Endodermal cell (in vitro differentiated cells): ENCODE measurements around the gene SUPT7L. TPM values are rescaled to one million over a fixed set of nuclear protein-coding genes. Genes with fewer than 3 reads are reported as not detected.

Experiments used
- DNase-seq: peaks from one replicate; pipeline ENCODE4 v3.0.0-alpha.2; 2017
- H3K27ac ChIP-seq: 2 replicates; pipeline ENCODE4 v1.5.1; 2013; ENCODE audit warnings: mild to moderate bottlenecking, low read depth, low read length, moderate library complexity
- H3K27me3 ChIP-seq: 2 replicates; pipeline ENCODE4 v1.6.1; 2013; ENCODE audit warnings: mild to moderate bottlenecking, low read length, moderate library complexity; ENCODE audit not compliant: insufficient read depth, control insufficient read depth, poor library complexity, severe bottlenecking
- H3K36me3 ChIP-seq: 2 replicates; pipeline ENCODE4 v1.7.0; 2013; ENCODE audit warnings: mild to moderate bottlenecking, low read length, moderate library complexity; ENCODE audit not compliant: control insufficient read depth, insufficient read depth
- H3K4me1 ChIP-seq: one replicate; pipeline ENCODE4 v1.7.0; 2013; ENCODE audit warnings: low read length; ENCODE audit not compliant: control insufficient read depth, insufficient read depth
- H3K4me3 ChIP-seq: 2 replicates; pipeline ENCODE4 v1.5.1; 2013; ENCODE audit warnings: mild to moderate bottlenecking, low read length, moderate library complexity
- H3K9ac ChIP-seq: 2 replicates; pipeline ENCODE4 v1.6.1; 2013; ENCODE audit warnings: mild to moderate bottlenecking, low read length, moderate library complexity; ENCODE audit not compliant: poor library complexity, severe bottlenecking; ENCODE audit errors: extremely low read depth
- H3K9me3 ChIP-seq: 2 replicates; pipeline ENCODE4 v1.6.1; 2013; ENCODE audit warnings: mild to moderate bottlenecking, low read length, moderate library complexity; ENCODE audit not compliant: control insufficient read depth
- H3K27ac Mint-ChIP-seq: 2 replicates; pipeline ENCODE4 v1.8.0; 2020; ENCODE audit warnings: mixed read lengths
- H3K27me3 Mint-ChIP-seq: 2 replicates; pipeline ENCODE4 v1.8.0; 2021; ENCODE audit warnings: mild to moderate bottlenecking, mixed read lengths; ENCODE audit not compliant: insufficient read depth
- H3K36me3 Mint-ChIP-seq: 2 replicates; pipeline ENCODE4 v1.8.0; 2020; ENCODE audit warnings: low read depth, mixed read lengths
- H3K4me1 Mint-ChIP-seq: 2 replicates; pipeline ENCODE4 v1.8.0; 2020; ENCODE audit warnings: mixed read lengths
- H3K4me3 Mint-ChIP-seq: 2 replicates; pipeline ENCODE4 v1.8.0; 2020; ENCODE audit warnings: mild to moderate bottlenecking, moderate library complexity, mixed read lengths
- H3K9me3 Mint-ChIP-seq: 2 replicates; pipeline ENCODE4 v1.8.0; 2020; ENCODE audit warnings: mild to moderate bottlenecking, mixed read lengths
- WGBS, 2 experiments: methylation state at CpG; one replicate each; pipeline versions ENCODE4 v1.1.5 to v1.1.7; 2013; ENCODE audit warnings: missing lambda C conversion rate in 2 of 2, mixed read lengths in 1 of 2; ENCODE audit not compliant: insufficient coverage in 1 of 2, insufficient read length in 1 of 2; 5-methylcytosine and 5-hydroxymethylcytosine counted together
- total RNA-seq, 2 donors: library from RNA; stranded (reverse); fragmentation: NEBNext Ultra II Directional in 1 of 2; extraction: Animal tissue kit (Norgen Biotek cat#: 25700) in 1 of 2; gene quantifications; 2 replicates in 1 of 2; 3 replicates in 1 of 2; pipeline ENCODE4 v1.2.1, GENCODE V29; 2021
- TF ChIP-seq, protein P1 (sequence below): fragments of 200-600 bp; sonication (generic); conservative IDR thresholded peaks from 2 replicates; pipeline ENCODE4 v1.5.0; 2021; ENCODE audit warnings: antibody characterized with exemption, mild to moderate bottlenecking

SUPT7L gene
- total RNA-seq, 2 donors from 2014 or later = 43.3 to 43.9 TPM

DNA sequence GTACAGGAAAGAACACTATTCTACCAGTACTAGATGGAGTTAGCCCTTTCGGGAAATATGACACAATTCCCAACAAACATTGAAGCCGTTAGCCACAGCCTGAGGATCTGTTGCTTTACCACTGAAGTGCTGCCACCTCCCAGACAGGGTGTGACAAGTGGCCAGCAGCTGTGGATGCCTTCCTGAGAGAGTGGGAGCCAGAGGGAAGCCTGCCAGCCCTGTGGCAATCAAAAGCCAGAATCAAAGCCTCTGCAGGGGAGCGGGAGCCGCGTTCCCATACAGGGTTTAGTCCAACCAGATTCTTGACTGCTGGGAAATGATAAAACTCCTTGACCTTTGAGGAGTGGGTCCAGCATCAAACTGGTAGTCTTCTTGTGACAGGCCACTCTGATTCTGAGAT is 38.3 kb upstream of the SUPT7L start:
- no peaks in the 10 kb centered on the region for H3K9me3 ChIP-seq
- H3K36me3 Mint-ChIP-seq = peaks cover 13% of the 10 kb centered on the region
- no peak overlapping the region for H3K4me3 Mint-ChIP-seq
- 67 to 85% methylated on average over 4 to 5 of the region's 5 CpGs for WGBS, 2 experiments
- TF ChIP-seq, protein P1, sequence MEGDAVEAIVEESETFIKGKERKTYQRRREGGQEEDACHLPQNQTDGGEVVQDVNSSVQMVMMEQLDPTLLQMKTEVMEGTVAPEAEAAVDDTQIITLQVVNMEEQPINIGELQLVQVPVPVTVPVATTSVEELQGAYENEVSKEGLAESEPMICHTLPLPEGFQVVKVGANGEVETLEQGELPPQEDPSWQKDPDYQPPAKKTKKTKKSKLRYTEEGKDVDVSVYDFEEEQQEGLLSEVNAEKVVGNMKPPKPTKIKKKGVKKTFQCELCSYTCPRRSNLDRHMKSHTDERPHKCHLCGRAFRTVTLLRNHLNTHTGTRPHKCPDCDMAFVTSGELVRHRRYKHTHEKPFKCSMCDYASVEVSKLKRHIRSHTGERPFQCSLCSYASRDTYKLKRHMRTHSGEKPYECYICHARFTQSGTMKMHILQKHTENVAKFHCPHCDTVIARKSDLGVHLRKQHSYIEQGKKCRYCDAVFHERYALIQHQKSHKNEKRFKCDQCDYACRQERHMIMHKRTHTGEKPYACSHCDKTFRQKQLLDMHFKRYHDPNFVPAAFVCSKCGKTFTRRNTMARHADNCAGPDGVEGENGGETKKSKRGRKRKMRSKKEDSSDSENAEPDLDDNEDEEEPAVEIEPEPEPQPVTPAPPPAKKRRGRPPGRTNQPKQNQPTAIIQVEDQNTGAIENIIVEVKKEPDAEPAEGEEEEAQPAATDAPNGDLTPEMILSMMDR = no peak
- H3K27ac Mint-ChIP-seq = no peak overlapping the region
- DNase-seq = no peak
- H3K36me3 ChIP-seq = peaks cover 17% of the 10 kb centered on the region
- H3K4me1 ChIP-seq = peaks cover 16% of the 10 kb centered on the region
- no peaks in the 10 kb centered on the region for H3K9me3 Mint-ChIP-seq
- peaks cover 24% of the 10 kb centered on the region for H3K4me1 Mint-ChIP-seq
- H3K4me3 ChIP-seq = no peak overlapping the region
- no peaks in the 10 kb centered on the region for H3K27me3 Mint-ChIP-seq
- H3K27me3 ChIP-seq = no peaks in the 10 kb centered on the region
- no peak overlapping the region for H3K9ac ChIP-seq
- no peak overlapping the region for H3K27ac ChIP-seq

GRCh38 chr2:27697660-27698059 is 34.2 kb upstream of the SUPT7L start:
- Histone ChIP-seq H3K27ac (no peak overlapping the region), H3K36me3 (peaks cover 54% of the 10 kb centered on the region), H3K27me3 (no peaks in the 10 kb centered on the region), H3K4me1 (peaks cover 6% of the 10 kb centered on the region), H3K9me3 (no peaks in the 10 kb centered on the region), H3K9ac (no peak overlapping the region), H3K4me3 (no peak overlapping the region)
- Mint-ChIP-seq H3K4me3 (no peak overlapping the region), H3K36me3 (peaks cover 29% of the 10 kb centered on the region), H3K4me1 (peaks cover 5% of the 10 kb centered on the region), H3K9me3 (no peaks in the 10 kb centered on the region), H3K27me3 (no peaks in the 10 kb centered on the region), H3K27ac (no peak overlapping the region)
- TF ChIP-seq, protein P1 = no peak
- 92% methylated on average over 1 of the region's 1 CpG; no CpG with 5 or more reads in 1 of the 2 experiments for WGBS, 2 experiments
- no peak for DNase-seq

DNA sequence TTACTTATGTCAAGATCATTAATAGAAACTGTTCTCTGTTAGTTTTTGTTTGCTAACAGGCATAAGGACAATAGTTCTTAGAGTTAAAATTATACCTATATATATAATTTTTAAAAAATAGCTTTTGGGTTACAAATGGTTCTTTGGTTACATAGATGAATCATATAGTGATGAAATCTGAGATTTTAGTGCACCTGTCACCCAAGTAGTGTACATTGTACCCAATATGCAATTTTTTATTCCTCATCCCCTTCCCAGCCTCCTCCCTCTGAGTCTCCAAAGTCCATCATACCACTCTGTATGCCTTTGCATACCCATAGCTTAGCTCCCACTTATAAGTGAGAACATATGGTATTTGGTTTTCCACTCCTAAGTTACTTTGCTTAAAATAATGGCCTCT is 26.6 kb upstream of the SUPT7L start:
- TF ChIP-seq, protein P1 = no peak

More for the DNA sequence above, 26.6 kb upstream of the SUPT7L start:
- Histone ChIP-seq H3K27ac (no peak overlapping the region), H3K36me3 (peaks cover 84% of the 10 kb centered on the region), H3K27me3 (no peaks in the 10 kb centered on the region), H3K9me3 (no peaks in the 10 kb centered on the region), H3K9ac (no peak overlapping the region), H3K4me3 (no peak overlapping the region), H3K4me1 (no peaks in the 10 kb centered on the region)
- peaks cover 4% of the 10 kb centered on the region for H3K4me1 Mint-ChIP-seq
- no peaks in the 10 kb centered on the region for H3K9me3 Mint-ChIP-seq
- H3K27me3 Mint-ChIP-seq = no peaks in the 10 kb centered on the region
- no peak overlapping the region for H3K4me3 Mint-ChIP-seq
- peaks cover 24% of the 10 kb centered on the region for H3K36me3 Mint-ChIP-seq
- no peak overlapping the region for H3K27ac Mint-ChIP-seq
- DNase-seq = no peak
